Skin of body (tissue), 2 donors: ENCODE data around the gene TACC2. TPM values are rescaled to one million over a fixed set of nuclear protein-coding genes. Genes with fewer than 3 reads are reported as not detected.

Source experiments
- DNase-seq: peaks from one replicate; lab custom pipeline; 2025; lab: John Stamatoyannopoulos, UW
- total RNA-seq: library from RNA; depleted of rRNA; stranded (reverse); fragments of >200 nt; gene quantifications from one replicate; pipeline ENCODE4 v1.2.3, GENCODE V29; 2014

The TACC2 gene
- total RNA-seq, 1 donor from 2014 or later: 40.2 TPM

DNA sequence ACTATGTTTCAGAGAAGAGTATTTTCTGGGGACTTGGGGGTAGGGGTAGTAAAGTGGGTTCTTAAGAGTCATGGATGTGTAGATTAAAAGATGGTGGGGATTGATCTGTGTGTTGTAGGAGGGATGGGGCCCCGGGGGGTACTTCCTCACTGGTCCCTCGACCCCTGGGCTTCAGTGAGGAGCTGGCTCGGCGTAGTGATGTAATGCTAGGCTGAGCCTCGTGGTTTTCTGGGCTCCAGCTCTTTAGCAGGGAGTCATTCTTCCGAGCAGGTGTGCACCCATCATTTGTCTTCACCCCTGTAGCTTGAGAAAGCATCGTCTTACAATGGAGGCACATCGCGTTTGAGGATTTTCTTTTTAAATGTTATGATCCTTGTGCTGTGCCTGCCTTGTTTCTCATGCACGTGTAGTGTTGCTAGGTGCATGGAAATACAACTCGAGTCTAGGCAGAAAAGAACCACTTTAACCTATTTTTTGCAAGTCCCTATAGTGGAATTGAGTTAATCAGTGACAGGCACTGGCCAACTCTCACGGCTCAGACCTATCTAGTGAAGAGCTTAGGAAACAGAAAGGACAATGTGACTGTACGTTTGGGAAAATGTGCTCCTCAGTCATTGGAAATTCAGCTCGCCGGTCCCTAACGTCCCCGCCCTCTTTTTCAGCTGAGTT is 176.0 kb downstream of the TACC2 start:
- peak; percentile 62 for DNase-seq

DNA sequence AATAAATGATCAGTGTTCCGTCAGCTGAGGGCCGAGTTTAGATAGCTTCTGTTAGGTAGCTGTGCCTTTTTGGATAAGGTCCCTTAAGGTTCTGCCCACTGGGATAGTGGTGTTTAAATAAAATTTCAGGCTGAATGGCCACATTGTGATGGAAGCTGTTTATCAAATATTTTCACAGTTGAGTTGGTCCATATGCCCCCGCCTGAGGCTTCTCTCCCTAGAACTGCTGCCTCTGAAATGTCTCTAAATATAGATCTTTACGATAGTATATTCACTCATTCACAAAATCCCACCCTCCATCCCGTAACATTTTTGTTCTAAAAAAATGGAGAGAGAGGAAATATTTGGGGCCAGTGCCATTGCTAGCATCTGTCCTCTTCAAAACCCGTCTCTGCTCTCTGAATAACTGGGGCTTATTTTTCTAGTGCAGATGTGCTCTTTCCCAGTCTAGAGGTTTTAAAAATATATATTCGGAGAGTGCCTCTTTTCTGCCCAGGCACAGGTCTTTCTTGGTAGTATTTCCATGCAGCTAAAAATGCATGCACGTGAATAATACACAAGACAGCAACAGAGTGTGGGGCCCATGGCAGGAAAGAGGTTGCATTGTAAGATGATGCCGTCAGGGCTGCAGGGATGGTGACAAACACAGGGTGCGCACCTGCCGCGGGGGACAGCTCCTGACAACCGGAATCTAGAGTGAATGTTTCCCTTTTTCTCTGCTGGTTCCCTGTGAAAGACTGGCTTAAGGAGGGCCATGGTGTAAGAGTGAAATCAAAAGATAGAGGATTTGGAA is 176.7 kb downstream of the TACC2 start:
- DNase-seq: peak; percentile 62

DNA sequence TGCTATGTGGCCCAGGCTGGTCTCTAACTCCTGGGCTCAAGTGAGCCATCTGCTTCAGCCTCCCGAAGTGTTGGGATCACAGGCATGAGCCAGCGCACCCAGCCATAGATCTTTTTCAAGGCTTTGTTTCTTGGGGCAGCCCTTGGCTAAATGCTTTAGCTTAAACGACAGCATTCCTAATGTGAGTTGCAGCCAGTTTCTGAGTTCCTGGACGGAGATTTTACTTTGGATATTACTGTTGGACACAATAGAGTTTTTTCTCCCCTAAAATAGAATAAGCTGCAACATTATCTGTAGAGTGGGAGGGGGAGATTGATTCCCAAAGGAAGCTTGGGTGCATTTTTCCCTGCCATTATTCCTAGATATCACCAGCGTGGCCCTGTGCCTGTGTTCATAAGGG is 179.1 kb downstream of the TACC2 start:
- DNase-seq: no peak

DNA sequence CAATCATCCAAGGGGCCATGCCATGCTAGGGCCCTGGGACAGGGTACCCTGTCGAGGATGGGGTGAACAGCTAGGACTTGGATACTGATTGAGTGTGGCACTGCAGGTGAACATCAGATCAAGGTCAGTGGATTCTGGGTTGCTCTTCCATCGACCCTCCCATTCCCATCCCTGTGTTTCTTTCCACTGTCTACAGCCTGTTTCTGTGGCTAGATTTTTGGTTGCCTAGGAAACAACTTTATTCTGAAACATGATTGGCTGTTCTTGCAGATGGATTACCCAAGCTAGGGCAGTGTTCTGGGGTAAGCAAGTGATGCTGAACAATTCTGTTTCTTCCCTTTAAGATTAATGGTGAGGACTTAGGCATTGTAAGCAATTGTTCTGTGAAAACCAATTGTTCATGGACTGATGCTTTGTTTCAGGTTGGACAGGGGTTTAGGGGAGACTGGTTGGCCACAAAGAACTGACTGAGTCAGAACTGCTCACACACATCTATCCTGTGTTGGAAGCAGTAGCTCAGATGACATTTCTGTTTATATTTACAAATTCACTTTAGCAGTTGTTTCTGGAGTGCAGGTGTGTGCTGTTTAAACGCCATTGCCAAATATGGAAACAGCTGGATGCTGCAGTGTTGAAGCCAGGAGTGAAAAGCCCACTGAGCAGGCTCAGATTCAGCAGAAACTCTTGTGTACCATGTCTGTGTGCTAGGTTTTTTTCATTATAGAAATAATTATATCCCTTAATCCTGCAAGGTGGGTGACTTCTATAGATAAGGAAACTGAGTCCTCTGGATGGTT is 179.8 kb downstream of the TACC2 start:
- no peak for DNase-seq

DNA sequence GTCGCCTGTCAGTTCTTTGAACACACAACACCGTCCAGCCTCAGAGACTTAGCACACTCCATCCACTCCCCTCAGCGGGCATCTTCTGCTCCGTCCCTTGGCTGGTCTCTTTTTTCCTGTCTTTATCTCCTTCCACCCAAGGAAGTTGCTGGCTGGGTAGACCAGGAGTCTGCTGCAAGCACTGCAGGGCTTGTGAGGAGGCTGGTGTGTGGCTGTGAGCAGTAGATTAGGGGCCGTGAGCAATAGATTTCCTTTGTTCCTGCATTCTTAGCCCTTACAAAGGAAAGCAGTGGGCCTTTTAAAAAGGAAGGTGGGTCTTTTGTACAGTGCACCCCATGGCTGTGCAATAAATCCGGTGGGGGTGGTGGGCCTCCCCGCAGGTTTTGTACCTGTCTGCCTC is 181.8 kb downstream of the TACC2 start:
- DNase-seq: no peak

DNA sequence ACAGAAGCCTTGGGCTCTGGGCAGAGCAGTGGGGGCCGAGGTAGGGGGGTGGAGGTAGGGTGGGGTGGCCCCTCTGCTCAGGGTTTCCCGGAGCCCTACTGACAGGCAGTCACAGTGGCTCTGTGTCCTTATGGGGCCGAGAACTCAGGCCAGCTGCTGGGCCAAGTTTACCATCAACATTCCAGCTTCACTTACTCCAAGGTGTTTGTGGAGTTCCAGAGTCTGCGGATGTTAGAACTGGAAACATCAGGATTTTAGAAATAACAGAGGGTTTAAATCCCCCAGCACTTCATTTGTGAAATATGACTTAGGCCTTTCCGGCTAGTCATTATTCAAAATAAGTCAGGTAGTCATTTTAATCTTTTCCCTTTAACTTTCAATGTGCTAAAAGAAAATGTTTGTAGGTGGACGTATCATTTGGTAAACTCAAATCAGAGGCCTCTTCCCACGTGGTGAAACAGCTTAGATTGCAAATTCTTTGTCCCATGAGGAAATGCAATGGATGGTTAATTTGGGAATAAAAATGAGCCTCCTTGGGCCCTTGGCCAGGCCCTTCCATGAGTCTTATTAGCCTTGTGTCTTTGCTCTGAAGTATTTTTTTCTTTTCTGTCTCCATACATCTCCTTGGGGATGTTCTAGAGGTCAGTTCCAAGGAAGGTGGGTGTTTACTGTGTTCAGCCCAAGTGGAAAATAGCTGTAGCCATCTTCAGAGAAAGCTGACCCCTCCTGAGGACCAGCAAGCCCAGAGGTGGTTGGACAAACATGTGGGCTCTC is 182.5 kb downstream of the TACC2 start:
- DNase-seq: peak; percentile 16

DNA sequence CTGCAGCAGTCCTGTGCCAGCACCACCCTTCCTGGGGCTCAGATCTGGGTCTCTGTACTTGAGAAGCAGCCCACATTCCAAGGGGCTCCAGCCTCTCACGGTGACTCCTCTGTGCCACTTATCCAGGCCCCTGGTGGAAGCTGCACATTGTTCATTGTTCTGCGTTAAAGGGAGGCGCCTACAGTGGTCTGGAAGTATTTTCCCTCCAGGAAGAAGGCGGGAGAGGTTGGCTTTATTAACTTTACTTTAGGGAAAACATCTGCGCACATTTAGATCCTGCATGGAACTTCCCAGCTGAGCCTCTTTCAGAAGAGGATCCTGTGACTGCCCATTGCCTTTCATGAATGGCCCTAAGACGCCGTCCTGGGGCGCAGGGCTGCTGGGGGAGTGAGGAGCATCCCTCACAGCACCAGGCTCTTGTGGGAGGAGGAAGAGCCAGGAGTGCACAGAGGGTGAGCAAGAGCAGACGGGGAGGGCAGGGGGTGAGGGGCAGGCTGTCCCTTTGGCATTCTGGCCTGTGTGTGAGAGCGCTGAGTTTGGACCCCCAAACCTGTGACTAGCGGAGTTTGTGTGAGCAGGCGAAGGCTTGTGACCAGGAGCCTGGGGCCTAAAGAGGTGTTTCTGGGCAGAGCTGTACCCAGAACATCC is 183.5 kb downstream of the TACC2 start:
- DNase-seq: peak; percentile 85

DNA sequence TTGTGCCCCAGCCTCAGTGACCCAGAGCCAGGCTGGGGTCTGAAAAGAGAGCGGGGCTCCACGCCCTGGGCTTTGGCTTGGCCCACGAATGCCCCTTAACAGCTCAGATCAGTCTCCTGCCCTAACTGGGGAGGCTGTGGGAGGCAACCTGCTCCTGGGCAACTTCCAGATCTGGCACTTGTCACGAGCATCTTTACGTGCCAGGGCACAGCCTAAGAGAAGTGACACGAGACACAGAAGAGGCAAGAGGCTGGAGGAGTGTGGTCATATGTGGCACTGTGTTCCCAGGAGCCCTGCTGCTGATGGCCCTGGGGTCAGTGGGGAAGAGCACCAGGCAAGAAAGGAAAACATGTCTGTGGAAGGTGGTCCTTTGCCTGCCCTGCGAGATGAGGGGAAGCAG is 184.4 kb downstream of the TACC2 start:
- no peak for DNase-seq

DNA sequence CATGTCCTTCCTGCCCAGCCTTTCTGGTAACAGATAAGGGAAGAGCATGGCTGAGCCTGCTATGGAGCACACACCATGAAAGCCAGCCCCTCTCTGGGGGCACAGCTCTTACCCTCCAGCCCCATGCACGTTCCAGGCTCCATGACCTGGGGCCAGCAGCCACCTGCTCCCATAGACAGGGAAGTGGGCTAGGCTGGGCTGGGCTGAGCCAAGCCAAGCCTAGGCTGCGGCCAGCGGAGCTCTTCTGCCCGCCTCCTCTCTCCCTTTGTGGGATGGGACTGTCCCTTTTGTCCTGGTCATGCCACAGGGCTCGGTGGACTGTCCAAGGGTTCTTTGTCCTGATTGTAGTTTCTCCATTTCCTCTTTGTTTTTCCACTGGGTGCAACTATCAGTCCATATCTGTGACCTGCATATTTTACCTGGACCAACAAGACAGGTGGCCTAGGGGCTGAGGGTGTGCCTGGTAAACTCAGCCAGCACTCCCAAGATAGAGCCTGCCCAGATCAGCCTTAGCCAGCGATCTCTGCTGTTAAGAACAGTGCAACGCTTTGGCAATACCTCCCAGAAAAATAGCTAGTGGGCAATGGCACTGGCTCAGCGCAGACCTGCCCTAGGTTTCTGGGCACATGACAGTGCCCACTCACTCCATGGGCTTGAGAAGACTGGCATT is 184.9 kb downstream of the TACC2 start:
- DNase-seq: no peak

DNA sequence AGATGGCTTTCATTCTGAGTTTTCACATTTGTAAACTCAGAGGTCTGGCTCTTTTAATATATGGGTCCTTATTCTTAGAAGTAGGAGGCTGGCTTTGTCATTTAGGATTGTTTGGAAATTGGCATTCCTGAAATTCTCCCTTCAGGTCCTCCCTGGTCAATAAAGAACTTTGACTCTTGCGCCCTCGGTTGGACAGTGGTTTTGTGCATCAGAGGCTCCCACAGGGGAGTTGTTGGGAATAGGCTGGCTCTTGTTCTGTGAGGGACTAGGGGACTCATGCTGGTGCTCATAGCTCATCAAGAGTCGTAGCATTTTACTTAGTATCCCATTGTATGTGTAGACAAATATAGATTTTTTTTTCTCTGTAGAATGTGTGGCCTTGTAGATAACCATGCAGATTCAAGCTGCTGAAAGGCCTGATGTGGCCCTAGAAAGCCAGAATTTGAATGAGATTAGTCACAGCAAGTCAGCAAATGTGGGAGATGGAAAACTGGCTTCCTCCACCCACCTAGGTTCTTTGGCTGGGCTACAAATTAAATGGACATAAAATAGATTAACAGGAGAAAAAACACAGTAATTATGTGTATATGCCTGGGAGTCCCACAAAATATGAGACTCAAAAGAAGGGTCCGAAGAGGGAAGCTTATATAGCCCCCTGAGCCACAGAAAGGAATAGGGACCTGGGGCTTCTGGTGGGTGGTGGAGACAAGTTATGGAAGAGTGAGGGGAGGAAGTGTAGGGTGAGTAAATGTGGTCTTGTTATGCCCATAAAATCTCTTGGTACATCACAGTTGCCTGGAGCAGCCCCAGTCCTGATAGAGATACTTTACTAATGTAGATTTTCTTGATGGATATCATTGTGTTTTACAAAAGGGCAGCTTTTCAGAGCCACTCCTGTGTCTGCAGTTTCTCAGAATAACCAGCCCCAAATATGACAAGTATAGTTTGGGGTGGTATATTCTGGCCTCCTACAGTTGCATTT is 187.6 kb downstream of the TACC2 start:
- DNase-seq: no peak

DNA sequence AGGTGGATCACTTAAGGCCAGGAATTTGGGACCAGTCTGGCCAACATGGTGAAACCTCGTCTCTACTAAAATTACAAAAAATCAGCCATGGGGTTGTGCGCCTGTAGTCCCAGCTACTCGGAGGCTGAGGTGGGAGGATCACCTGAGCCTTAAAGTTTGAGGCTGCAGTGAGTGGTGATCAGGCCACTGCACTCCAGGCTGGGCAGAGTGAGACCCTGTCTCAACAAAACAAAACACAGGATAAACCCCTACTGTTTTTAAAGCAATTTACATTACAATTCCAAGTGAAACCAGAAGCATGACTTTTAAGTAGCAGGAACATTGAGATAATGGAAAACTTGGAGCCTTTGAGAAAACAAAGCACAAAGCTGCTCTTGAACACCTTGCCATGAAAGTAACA is 189.7 kb downstream of the TACC2 start:
- DNase-seq: no peak

DNA sequence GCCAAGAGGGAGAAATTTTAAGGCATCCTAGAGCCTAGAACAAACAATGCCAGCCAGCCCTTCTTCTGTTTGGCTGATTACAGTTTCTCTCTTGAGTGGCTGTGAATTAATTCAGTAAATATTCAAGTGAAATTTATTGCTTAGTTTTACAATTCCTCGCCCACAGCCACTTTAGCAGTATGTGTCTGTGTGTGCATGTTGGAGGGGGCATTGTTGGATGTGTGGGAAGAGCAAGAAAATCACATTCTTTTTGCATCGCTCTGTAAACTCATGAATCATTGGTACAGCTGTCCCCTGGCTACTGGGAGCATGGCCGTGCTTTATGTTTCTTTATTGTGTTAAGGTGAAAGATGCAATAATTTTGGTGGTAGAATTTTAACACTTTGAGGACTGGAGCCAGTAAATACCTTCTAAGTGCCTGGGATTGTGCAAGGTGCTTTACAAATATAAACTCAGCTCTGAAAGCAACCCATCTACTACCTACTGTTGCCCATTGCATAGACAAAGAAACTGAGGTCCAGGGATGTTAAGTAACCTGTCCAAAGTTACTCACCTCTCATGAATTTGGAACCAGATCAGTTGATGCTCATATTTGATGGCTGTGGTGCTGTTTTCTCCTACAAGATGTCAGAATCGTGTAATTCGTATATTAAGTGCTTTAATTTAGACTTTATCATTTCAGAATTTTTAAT is 192.2 kb downstream of the TACC2 start:
- no peak for DNase-seq

DNA sequence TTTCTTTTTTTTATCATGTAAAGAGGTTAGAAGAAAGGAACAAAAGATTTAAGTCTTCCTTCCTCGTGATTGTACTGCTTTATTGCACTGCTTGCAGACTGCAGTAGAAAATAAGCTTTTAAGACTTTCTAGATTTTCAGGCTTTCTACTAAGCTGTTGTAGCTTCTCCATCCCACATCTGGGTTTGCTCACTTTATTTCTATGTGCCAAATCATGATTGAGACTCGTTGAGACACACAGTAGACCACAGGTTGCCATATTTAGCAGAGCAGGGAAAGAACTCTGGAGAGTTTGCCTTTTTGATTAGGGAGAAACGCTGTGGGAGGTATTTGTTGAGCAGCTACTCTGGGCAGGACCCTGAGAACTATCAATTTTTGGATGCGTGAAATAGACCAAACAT is 192.9 kb downstream of the TACC2 start:
- DNase-seq: peak; percentile 67

DNA sequence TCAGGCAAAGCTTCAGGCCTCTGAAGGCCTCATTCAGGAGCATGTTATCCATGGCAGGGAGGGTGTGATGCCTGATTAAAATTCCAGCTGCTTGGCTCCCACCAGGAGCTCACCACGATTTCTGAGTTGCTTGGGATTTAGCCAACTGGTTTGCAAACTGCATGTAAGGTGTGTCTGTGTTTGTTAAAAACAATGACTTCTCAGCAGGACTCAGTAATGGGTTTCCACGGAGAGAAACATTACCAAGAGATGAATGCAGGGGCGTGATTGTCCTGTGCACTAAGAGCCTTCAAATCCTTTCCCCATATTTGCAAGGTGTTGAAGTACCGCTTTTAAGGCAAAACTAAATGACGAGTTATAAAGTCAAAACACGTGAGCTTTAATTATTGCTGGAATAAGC is 193.3 kb downstream of the TACC2 start:
- DNase-seq: peak; percentile 16

DNA sequence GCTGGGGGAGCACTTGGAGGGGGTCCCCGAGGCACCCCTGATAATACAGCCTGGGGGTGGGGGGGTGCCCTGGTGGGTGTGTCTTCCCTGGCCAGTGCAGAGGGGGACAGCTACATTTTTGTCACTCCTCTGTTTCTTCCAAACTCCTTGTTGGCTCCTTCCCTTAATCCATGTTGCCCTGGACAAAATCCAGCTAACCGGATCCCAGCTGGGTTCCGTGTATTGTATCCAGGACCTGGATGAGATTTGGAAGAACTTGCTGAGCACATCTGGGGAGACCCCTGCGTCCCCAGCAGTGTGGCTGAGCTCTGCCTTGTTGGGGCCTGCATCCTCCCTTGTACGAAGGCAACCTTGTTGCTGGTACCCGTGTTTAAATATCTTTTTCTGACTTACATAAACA is 195.3 kb downstream of the TACC2 start:
- no peak for DNase-seq

DNA sequence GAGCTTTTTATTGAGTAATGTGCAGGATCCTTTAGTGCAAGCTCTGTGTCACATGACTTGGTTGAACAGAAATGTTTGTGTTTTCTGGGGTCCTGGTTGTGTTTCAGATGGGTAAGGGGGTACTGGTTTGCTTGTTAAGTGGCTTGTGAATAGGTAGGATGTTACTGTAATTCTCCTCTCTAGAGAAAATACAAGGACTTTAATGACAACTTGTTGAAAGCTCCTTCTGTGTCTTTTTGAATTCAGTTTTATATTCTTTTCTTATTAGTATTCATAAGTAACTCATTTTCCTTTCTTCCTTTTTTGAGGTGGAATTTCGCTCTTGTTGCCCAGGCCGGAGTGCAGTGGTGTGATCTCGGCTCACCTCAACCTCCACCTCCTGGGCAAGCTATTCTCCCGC is 196.7 kb downstream of the TACC2 start:
- no peak for DNase-seq

DNA sequence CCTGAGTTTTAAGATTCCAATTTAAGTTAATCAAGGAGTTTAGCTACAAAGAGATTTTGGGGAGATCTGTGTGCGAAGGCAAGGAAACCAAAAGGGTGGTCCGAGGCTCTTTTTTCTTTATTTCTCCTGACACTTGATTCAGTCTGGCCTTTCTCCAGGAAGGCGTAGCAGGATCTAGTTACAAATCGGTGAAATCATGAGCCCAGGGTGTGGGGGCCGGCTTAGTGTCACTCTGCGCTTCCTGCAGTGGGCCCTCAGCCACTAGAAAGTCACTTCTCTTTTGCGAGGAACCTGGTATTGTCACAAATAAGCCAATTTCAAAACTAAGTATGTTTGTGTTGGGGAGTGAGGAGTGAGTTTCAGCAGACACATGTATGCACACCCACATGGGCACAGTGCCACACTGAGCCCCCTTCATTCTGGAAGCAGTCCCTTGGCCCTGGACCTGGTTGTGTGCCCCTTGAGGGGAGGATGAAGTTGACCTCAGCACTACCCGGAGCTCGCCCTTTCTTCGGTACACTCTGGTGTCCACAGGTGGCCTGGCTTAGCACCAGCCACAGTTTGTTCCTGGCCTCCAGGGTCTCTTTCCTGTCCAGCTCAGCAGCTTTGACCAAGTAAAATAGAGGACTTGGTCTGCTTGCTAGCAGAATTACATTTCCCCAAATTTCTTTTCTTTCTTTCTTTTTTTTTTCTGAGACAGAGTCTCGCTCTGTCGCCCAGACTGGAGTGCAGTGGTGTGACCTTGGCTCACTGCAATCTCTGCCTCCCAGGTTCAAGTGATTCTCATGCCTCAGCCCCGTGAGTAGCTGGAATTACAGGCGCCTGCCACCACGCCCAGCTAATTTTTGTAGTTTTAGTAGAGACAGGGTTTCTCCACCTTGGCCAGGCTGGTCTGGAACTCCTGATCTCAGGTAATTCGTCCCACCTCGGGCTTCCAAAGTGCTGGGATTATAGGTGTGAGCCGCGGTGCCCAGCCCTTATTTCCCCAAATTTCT is 198.2 kb downstream of the TACC2 start:
- no peak for DNase-seq
